A204.1 (cell line): ENCODE measurements around the gene MSH2.

Experiments
- FAIRE-seq: peaks from 2 replicates; lab custom pipeline; 2012; peaks lifted over from hg19 to GRCh38; lab: Jason Lieb, UNC

MSH2 gene

DNA sequence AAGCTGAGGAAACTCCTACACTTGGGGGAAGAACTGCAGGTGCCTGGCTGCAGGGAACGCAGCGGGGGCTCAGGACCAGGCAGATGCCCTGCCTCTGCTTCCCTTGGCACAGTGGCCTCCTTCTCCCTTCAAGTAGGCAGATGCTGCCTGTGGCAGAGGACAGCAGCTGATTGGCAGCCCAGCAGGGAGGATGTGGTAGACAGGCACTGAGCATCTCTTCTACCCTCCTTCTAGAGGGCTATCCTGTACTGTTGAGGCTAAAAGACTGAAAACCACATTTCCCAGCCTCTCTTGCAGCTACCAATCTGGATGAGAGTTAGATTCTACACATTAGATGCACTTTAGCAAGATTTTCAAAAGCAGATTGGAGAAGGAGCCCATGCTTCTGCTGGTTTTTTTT is 105.7 kb downstream of the MSH2 start:
- no peak for FAIRE-seq

DNA sequence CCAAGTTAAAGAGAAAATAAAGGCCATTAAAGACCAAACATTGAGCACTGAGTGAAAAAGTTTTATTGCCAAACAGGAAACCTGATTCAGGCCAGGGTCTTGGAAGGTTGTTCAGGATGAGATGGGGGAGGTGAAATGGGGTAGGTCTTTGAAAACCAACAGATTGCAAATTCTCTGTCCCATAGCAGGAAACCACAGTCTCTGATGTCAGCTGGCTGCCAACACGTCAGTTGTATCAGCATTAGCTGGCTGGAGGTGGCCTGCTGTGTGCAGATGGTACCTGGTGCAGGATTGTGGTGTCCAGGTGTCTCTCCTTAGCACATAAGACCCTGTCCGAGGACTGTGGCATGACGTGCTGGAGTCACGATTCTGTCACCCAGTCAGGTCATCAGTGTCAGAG is 106.3 kb downstream of the MSH2 start:
- no peak for FAIRE-seq

DNA sequence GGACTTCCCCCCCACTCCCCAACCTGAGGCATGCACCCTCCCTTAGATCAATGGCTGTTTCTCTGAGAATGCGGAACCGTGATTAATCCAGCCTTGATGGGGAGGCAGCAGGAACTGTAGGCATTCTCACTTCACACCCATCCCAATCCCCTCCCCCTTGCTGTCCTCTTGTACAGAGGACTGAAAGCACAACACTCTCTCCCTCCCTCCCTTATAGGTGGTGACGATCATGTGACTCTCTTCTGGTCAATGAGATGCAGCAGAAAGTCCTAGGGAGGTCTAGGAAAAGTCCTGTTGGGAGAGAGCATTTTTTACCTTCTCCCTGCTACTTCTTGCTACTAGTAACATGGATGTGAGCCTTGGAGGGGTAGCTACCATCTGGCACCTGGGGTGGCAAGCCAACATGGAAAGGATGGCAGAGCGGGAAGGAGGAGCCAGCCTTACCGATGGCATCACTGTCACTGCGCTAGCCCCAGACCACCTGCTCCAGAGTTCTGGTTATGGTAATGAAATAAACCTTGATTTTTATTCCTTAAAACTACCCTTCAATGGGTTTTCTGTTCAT is 106.9 kb downstream of the MSH2 start:
- FAIRE-seq: no peak

DNA sequence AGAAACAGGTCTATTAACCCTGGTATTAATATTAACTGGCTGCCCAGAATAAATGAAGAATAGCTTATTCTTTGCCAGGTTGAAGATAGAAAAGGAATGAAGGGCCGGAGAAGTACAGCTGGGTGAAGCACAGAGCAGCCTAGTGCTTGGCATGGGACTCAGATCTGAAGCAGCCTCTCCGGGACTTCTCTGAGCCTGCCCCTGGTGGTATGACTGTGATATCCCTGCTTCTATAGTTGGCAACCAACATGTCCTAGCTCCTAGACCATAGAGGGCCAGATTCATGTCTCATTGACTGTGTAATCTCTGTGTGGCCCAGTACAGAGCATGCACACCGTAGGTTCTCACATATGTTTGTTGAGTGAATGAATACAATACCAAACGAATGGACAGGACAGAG is 107.8 kb downstream of the MSH2 start:
- no peak for FAIRE-seq

DNA sequence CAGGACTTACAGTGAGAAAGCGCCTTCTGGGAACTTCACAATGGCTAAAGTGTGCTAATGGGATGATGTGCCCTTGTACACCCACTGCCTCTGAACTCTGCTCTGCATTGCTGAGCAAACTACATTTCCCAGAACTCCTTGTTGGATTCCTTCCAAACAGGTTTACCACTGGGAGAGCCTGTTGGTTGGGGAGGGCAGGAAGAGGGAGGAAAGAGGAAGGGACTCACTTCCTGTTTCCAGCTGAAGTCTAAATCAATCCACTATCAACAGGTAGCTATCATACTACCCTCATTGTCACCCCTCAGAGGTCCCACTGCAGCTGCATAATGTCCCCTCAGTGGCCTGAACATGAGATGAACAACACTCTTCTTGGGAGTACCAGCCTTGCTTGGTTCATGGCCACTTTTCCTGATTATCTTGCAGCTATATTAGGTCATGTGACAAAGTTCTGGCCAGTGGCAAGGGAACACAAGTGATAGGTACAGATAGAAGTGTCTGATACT is 109.7 kb downstream of the MSH2 start:
- no peak for FAIRE-seq

- FAIRE-seq: no peak
These were observed 111.1 kb downstream of the MSH2 start for GRCh38 chr2:47513981-47514520.

- no peak for FAIRE-seq
These were observed 113.6 kb downstream of the MSH2 start for GRCh38 chr2:47516360-47517104.

- FAIRE-seq: no peak
These were observed 115.7 kb downstream of the MSH2 start for GRCh38 chr2:47518497-47519146.

DNA sequence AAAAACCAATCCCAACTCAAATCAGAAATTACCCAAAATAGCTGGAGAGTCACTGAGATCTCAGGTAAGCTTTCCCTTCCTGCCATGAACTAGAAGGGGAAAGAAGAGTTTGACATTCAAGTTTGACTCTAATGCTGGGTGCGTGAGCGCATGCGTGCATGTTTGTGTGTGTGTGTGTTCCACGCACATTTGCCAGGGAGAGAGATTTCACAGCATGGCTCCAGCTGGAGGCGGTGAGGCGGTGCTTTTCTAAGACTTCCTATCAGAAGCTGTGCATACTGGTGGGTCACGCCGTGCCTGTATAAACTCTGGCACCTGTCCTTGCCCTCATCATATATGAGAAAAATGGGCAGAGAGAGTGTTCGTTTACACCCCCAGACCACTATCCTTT is 116.2 kb downstream of the MSH2 start:
- FAIRE-seq: no peak

DNA sequence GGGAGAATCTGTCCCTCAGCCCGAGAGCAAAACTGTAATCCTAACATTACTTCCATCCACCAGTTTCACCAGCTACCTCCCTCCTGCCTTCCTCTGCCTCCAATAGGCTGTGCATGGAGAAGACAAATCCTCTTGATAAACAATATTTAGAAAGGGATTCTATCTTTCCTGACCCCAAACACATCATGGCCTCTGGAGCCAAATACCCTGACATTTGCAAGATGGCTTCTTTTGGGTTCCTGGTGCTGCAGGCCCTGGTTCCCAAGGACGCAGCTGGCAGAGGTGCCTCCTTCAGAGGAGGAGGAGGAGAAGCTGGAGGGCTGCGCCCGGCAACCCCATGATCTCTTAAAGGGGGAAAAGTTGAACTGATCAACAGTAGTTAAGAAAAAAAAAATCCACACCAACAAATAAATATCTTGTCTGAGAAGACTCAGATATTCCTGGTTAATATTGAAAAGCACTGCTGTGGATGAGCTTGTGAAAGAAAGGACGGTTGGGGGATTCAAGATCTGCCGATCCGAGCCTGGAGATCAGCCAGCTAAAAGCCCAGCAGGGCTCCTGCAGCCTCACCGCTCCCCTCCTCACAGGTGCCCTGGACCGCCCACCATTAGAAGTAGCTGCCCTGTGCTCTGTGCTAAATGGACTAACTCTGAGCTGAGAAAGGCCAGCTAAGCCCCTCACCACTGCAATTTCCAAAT is 116.8 kb downstream of the MSH2 start:
- FAIRE-seq: no peak

- no peak for FAIRE-seq
These were observed 117.3 kb downstream of the MSH2 start for GRCh38 chr2:47520302-47520630.

- no peak for FAIRE-seq
These were observed 118.1 kb downstream of the MSH2 start for GRCh38 chr2:47520825-47521665.

GRCh38 chr2:47521666-47522285 is 118.8 kb downstream of the MSH2 start:
- no peak for FAIRE-seq

DNA sequence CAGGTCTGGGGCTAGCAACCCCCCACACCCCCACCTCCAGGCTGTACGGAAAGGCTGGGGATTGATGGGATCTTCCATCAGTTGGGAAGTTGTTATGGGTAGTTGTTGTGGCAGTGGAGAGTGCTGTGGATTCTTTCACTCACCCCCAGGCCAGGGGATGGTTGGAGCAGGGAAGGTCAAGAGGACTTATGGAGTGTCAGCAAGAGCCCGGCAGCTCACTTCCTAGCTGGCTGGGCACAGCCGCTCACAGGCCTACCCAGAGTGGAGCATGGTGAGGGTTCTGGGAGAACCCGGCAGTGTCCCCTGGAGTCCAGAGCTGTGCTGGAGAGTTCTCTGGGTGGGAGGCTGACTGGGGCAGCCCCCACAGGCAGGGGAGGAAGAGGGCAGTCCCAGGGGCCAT is 122.2 kb downstream of the MSH2 start:
- FAIRE-seq: no peak

GRCh38 chr2:47528455-47528854 is 125.5 kb downstream of the MSH2 start:
- no peak for FAIRE-seq

DNA sequence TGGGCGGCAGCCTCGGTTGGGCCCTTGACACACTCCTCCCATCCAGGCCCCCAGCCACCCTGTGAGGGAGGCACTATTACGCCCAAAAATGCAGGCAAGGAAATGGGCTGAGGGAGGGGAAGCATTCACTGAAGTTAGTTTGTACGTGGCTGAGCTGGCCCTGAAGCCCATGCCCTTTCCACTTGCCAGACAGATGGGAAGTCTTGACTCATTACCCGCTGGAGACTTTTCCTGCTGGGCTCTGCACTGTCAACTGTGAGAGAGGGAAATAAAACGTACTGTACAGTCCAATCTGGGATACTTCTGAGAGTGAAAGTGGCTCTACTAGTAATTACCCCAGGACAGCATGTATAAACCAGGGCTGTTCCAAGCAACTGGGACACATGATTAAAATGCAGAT is 125.9 kb downstream of the MSH2 start:
- no peak for FAIRE-seq

GRCh38 chr2:47530105-47530760 is 127.3 kb downstream of the MSH2 start:
- no peak for FAIRE-seq

DNA sequence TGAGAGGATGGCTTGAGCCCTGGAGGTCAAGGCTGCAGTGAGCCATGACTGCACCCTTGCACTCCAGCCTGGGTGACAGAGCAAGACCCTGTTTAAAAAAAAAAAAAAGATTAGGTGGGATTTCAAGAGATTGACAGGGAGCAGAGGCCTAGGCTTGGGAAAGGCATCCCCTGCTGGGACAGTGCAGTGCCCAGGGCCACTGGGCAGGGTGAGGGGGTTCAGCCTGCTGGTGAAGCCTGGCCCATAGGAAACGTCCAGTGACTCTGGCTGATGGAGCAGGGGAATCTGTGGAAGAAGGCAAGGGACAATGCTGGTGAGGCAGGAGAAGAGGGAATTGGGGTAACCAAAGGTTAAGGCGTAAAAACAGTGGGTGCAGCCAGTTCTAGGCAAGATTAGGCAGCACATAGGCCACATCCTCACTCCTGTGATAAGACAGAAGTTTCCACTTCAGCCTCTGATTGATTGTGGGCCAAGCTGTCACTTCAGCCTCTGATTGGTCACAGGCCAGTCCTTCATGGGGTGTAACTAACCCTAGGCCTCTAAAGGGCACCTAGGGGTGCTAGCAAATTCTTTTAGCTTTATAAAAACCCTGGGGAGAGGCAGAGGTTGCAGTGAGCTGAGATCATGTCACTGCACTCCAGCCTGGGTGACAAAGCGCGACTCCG is 128.6 kb downstream of the MSH2 start:
- FAIRE-seq: no peak
